Measurements from ENCODE around the gene PLD4.
"Not testable (repeated sequence)": the region's sequence is repeated elsewhere in the genome, so short reads cannot be mapped to it uniquely, and the experiment has no call there.

DNA sequence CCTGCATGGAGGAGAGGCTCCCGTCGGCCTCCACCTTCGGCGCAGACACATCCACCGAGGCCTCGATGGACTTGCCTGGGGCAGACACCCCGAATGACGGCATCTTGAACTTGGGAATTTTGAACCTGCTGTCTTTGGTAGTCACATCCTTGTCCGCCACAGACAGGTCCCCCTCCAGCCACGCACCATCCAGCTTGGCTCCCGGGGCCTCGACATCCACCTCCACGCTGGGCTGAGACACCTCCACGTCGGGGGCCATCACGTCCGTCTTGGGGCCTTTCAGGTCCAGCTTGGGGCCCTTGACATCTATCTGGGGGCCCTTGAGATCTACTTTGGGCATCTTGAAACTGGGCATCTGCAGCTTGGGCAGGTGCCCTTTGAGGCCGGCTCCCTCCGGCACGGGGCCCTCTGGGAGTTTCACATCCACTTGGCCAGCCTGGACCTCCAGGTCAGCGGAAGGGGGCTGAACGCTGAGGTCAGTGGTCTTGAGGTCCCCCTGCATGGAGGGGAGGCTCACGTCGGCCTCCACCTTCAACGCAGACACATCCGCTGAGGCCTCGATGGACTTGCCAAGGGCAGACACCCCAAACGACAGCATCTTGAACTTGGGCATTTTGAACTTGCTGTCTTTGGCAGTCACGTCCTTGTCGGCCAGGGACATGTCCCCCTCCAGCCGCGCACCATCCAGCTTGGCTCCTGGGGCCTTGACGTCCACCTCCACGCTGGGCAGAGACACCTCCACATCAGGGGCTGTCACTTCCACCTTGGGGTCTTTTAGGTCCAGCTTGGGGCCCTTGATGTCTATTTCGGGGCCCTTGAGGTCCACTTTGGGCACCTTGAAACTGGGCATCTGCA is 23.4 kb downstream of the PLD4 start:
- TF ChIP-seq CTCF, POLR2A (IDR thresholded peaks at IDR 0.05): not testable (repeated sequence)
